HG02840 (cell line): Measurements from ENCODE around the gene ARHGEF26.

ENCODE experiments used
- ATAC-seq: cut with Tn5 transposase; IDR thresholded peaks from one replicate; pipeline ENCODE4 v1.9.1; 2021; ENCODE audit warnings: mild to moderate bottlenecking, moderate library complexity, moderate number of reproducible peaks; ENCODE audit not compliant: unreplicated experiment, low FRiP score

The ARHGEF26 gene

GRCh38 chr3:154191520-154191919 lies 70.3 kb downstream of the ARHGEF26 start:
- ATAC-seq, result no peak

- ATAC-seq, result no peak
Measured at GRCh38 chr3:154192225-154192624, 71.0 kb downstream of the ARHGEF26 start.

- ATAC-seq, result no peak
Measured at GRCh38 chr3:154193000-154193615, 71.9 kb downstream of the ARHGEF26 start.

- no peak for ATAC-seq
Measured at GRCh38 chr3:154194877-154195276, 73.7 kb downstream of the ARHGEF26 start.

GRCh38 chr3:154195620-154196356 lies 74.6 kb downstream of the ARHGEF26 start:
- ATAC-seq, result no peak

GRCh38 chr3:154197751-154198150 lies 76.6 kb downstream of the ARHGEF26 start:
- no peak for ATAC-seq

GRCh38 chr3:154209499-154209898 lies 88.3 kb downstream of the ARHGEF26 start:
- ATAC-seq, result no peak

- no peak for ATAC-seq
Measured at GRCh38 chr3:154210986-154211385, 89.8 kb downstream of the ARHGEF26 start.

GRCh38 chr3:154214306-154214705 lies 93.1 kb downstream of the ARHGEF26 start:
- no peak for ATAC-seq

GRCh38 chr3:154217671-154218070 lies 96.5 kb downstream of the ARHGEF26 start:
- ATAC-seq, result no peak

GRCh38 chr3:154218728-154219127 lies 97.5 kb downstream of the ARHGEF26 start:
- ATAC-seq, result no peak

GRCh38 chr3:154220462-154220861 lies 99.3 kb downstream of the ARHGEF26 start:
- ATAC-seq, result no peak

GRCh38 chr3:154223519-154223918 lies 102.3 kb downstream of the ARHGEF26 start:
- no peak for ATAC-seq

- no peak for ATAC-seq
Measured at GRCh38 chr3:154224366-154224765, 103.2 kb downstream of the ARHGEF26 start.

GRCh38 chr3:154224866-154225265 lies 103.7 kb downstream of the ARHGEF26 start:
- no peak for ATAC-seq

- no peak for ATAC-seq
Measured at GRCh38 chr3:154225536-154225935, 104.3 kb downstream of the ARHGEF26 start.

GRCh38 chr3:154227531-154227930 lies 106.3 kb downstream of the ARHGEF26 start:
- ATAC-seq, result no peak

- ATAC-seq, result no peak
Measured at GRCh38 chr3:154228561-154229216, 107.5 kb downstream of the ARHGEF26 start.

- ATAC-seq, result no peak
Measured at GRCh38 chr3:154229217-154229590, 108.0 kb downstream of the ARHGEF26 start.

GRCh38 chr3:154235330-154235729 lies 114.1 kb downstream of the ARHGEF26 start:
- no peak for ATAC-seq

- no peak for ATAC-seq
Measured at GRCh38 chr3:154236331-154236730, 115.1 kb downstream of the ARHGEF26 start.

- no peak for ATAC-seq
Measured at GRCh38 chr3:154240235-154240634, 119.0 kb downstream of the ARHGEF26 start.
